Measurements from ENCODE around the gene ETS1.

Gene ETS1

GRCh38 chr11:128570632-128571031 lies 16.7 kb downstream of the ETS1 start:
- DNase-seq, result no peak

GRCh38 chr11:128569291-128569690 lies 18.1 kb downstream of the ETS1 start:
- no peak for DNase-seq

GRCh38 chr11:128568166-128568778 lies 19.1 kb downstream of the ETS1 start:
- no peak for DNase-seq

GRCh38 chr11:128567130-128567529 lies 20.2 kb downstream of the ETS1 start:
- no peak for DNase-seq

- DNase-seq, result no peak
Observed at GRCh38 chr11:128565881-128566280, 21.5 kb downstream of the ETS1 start.

GRCh38 chr11:128564642-128565245 lies 22.6 kb downstream of the ETS1 start:
- DNase-seq, result no peak

- no peak for DNase-seq
Observed at GRCh38 chr11:128563942-128564641, 23.3 kb downstream of the ETS1 start.

GRCh38 chr11:128563308-128563707 lies 24.1 kb downstream of the ETS1 start:
- DNase-seq, result no peak

- no peak for DNase-seq
Observed at GRCh38 chr11:128559496-128560103, 27.8 kb downstream of the ETS1 start.

GRCh38 chr11:128555606-128556005 lies 31.8 kb downstream of the ETS1 start:
- peak in 3 of 56 donors; percentile 5 to 12 (median 10) for DNase-seq

- DNase-seq, result peak in 29 of 56 donors; percentile 7 to 53 (median 31)
Observed at GRCh38 chr11:128553662-128554362, 33.5 kb downstream of the ETS1 start.

- peak in 50 of 56 donors; percentile 5 to 85 (median 60) for DNase-seq
Observed at GRCh38 chr11:128552783-128553661, 34.3 kb downstream of the ETS1 start.

GRCh38 chr11:128551611-128552335 lies 35.6 kb downstream of the ETS1 start:
- DNase-seq, result no peak

- no peak for DNase-seq
Observed at GRCh38 chr11:128551058-128551457, 36.3 kb downstream of the ETS1 start.

GRCh38 chr11:128550261-128550821 lies 37.0 kb downstream of the ETS1 start:
- no peak for DNase-seq

GRCh38 chr11:128549256-128549944 lies 38.0 kb downstream of the ETS1 start:
- no peak for DNase-seq

- DNase-seq, result peak in 3 of 56 donors; percentile 10 to 11 (median 10)
Observed at GRCh38 chr11:128548649-128549255, 38.6 kb downstream of the ETS1 start.

- DNase-seq, result no peak
Observed at GRCh38 chr11:128547946-128548648, 39.3 kb downstream of the ETS1 start.
